H9 (cell line): ENCODE data around the gene CASK. TPM values are rescaled to one million over a fixed set of nuclear protein-coding genes. Genes with fewer than 3 reads are reported as not detected.
A peak's percentile ranks its signal among the peaks of the same experiment; 100 is the strongest.

ENCODE experiments used
- DNase-seq: peaks from one replicate; pipeline ENCODE4 v3.0.0-alpha.2; 2017
- H2AFZ ChIP-seq: one replicate; pipeline ENCODE4 v1.6.1; 2013; ENCODE audit warnings: mild to moderate bottlenecking, low read length, control low read depth, moderate library complexity
- H2AK5ac ChIP-seq: 2 replicates; pipeline ENCODE4 v1.6.1; 2013; ENCODE audit warnings: low read length, control low read depth, mixed read lengths; ENCODE audit not compliant: insufficient read length
- H2BK120ac ChIP-seq: one replicate; pipeline ENCODE4 v1.6.1; 2013; ENCODE audit warnings: low read depth, mild to moderate bottlenecking, low read length, control low read depth, inconsistent platforms; ENCODE audit not compliant: poor library complexity, severe bottlenecking
- H2BK12ac ChIP-seq: 2 replicates; pipeline ENCODE4 v1.6.1; 2013; ENCODE audit warnings: low read length, control low read depth, mixed read lengths, low read depth; ENCODE audit not compliant: insufficient read length
- H2BK15ac ChIP-seq: 2 replicates; pipeline ENCODE4 v1.6.1; 2013; ENCODE audit warnings: low read depth, low read length, control low read depth
- H2BK20ac ChIP-seq: one replicate; pipeline ENCODE4 v1.6.1; 2013; ENCODE audit warnings: low read depth, mild to moderate bottlenecking, low read length, control low read depth, inconsistent platforms; ENCODE audit not compliant: poor library complexity, severe bottlenecking
- H2BK5ac ChIP-seq: 2 replicates; pipeline ENCODE4 v1.6.1; 2013; ENCODE audit warnings: low read length, control low read depth, mixed read lengths; ENCODE audit not compliant: insufficient read length
- H3K14ac ChIP-seq: 2 replicates; pipeline ENCODE4 v1.6.1; 2013; ENCODE audit warnings: low read length, control low read depth; ENCODE audit not compliant: insufficient read depth
- H3K18ac ChIP-seq: 2 replicates; pipeline ENCODE4 v1.6.1; 2013; ENCODE audit warnings: low read depth, mild to moderate bottlenecking, mixed read lengths, low read length, control low read depth; ENCODE audit not compliant: insufficient read length
- H3K23ac ChIP-seq: 2 replicates; pipeline ENCODE4 v1.6.1; 2013; ENCODE audit warnings: low read length, control low read depth, mixed read lengths, low read depth; ENCODE audit not compliant: insufficient read length
- H3K23me2 ChIP-seq: 2 replicates; pipeline ENCODE4 v1.6.1; 2013; ENCODE audit warnings: low read depth, mild to moderate bottlenecking, mixed read lengths, low read length, control low read depth; ENCODE audit not compliant: insufficient read length, poor library complexity, severe bottlenecking
- H3K27ac ChIP-seq: 2 replicates; pipeline ENCODE4 v1.5.1; 2013; ENCODE audit warnings: low read length, control low read depth, mixed read lengths, low read depth; ENCODE audit not compliant: insufficient read length
- H3K27me3 ChIP-seq: 2 replicates; pipeline ENCODE4 v1.6.1; 2013; ENCODE audit warnings: low read length, control low read depth, inconsistent platforms; ENCODE audit not compliant: insufficient read depth
- H3K4ac ChIP-seq: 2 replicates; pipeline ENCODE4 v1.6.1; 2013; ENCODE audit warnings: low read depth, mild to moderate bottlenecking, control low read depth, inconsistent platforms, low read length, moderate library complexity
- H3K4me1 ChIP-seq: 2 replicates; pipeline ENCODE4 v1.6.1; 2013; ENCODE audit warnings: low read length, control low read depth, inconsistent platforms; ENCODE audit not compliant: insufficient read depth
- H3K4me2 ChIP-seq: 2 replicates; pipeline ENCODE4 v1.6.1; 2013; ENCODE audit warnings: low read length, control low read depth, mixed read lengths; ENCODE audit not compliant: insufficient read length, insufficient read depth
- H3K56ac ChIP-seq: 2 replicates; pipeline ENCODE4 v1.6.1; 2013; ENCODE audit warnings: low read depth, mild to moderate bottlenecking, mixed read lengths, low read length, control low read depth; ENCODE audit not compliant: insufficient read length
- H3K79me1 ChIP-seq: 2 replicates; pipeline ENCODE4 v1.6.1; 2013; ENCODE audit warnings: low read depth, mild to moderate bottlenecking, moderate library complexity, low read length, control low read depth, inconsistent platforms; ENCODE audit not compliant: insufficient read depth, poor library complexity, severe bottlenecking
- H3K79me2 ChIP-seq: 2 replicates; pipeline ENCODE4 v1.6.1; 2013; ENCODE audit warnings: low read length, control low read depth, inconsistent platforms; ENCODE audit not compliant: insufficient read depth
- H3K9ac ChIP-seq: 2 replicates; pipeline ENCODE4 v1.6.1; 2013; ENCODE audit warnings: low read length, control low read depth, mixed read lengths; ENCODE audit not compliant: insufficient read length; ENCODE audit errors: extremely low read depth
- H3K9me3 ChIP-seq: one replicate; pipeline ENCODE4 v1.6.1; 2013; ENCODE audit warnings: low read depth, low read length, inconsistent platforms; ENCODE audit not compliant: control insufficient read depth
- H3T11ph ChIP-seq: one replicate; pipeline ENCODE4 v1.6.1; 2013; ENCODE audit warnings: mild to moderate bottlenecking, low read length, control low read depth, inconsistent platforms
- H4K20me1 ChIP-seq: one replicate; pipeline ENCODE4 v1.6.1; 2013; ENCODE audit not compliant: control insufficient read depth, insufficient read length, insufficient read depth
- H4K5ac ChIP-seq: 2 replicates; pipeline ENCODE4 v1.6.1; 2013; ENCODE audit warnings: low read depth, mild to moderate bottlenecking, mixed read lengths, low read length, control low read depth; ENCODE audit not compliant: insufficient read length
- H4K8ac ChIP-seq: replicated peaks from 2 replicates; pipeline ENCODE4 v1.6.1; 2013; ENCODE audit warnings: low read length, control low read depth, mixed read lengths, low read depth; ENCODE audit not compliant: insufficient read length
- H4K91ac ChIP-seq: 2 replicates; pipeline ENCODE4 v1.6.1; 2013; ENCODE audit warnings: low read depth, mild to moderate bottlenecking, moderate library complexity, mixed read lengths, low read length, control low read depth; ENCODE audit not compliant: insufficient read length
- H3K27ac Mint-ChIP-seq, 3 experiments: 2 replicates in 2 of 3; 3 replicates in 1 of 3; pipeline ENCODE4 v1.8.0; 2020 to 2021; ENCODE audit warnings: mixed read lengths in 3 of 3, mild to moderate bottlenecking in 1 of 3, moderate library complexity in 1 of 3
- H3K27me3 Mint-ChIP-seq: 2 replicates; pipeline ENCODE4 v1.8.0; 2021; ENCODE audit warnings: low read depth, mild to moderate bottlenecking, moderate library complexity, mixed read lengths
- H3K36me3 Mint-ChIP-seq, 3 experiments: 2 replicates in 2 of 3; 3 replicates in 1 of 3; pipeline ENCODE4 v1.8.0; 2020 to 2021; ENCODE audit warnings: low read depth in 3 of 3, mixed read lengths in 3 of 3; ENCODE audit not compliant: insufficient read depth in 1 of 3
- H3K4me1 Mint-ChIP-seq, 2 experiments: 2 replicates each; pipeline ENCODE4 v1.8.0; 2020; ENCODE audit warnings: mixed read lengths in 2 of 2
- H3K4me3 Mint-ChIP-seq, 2 experiments: 2 replicates in 1 of 2; 3 replicates in 1 of 2; pipeline ENCODE4 v1.8.0; 2020 to 2021; ENCODE audit warnings: mild to moderate bottlenecking in 2 of 2, mixed read lengths in 2 of 2, moderate library complexity in 1 of 2
- H3K9me3 Mint-ChIP-seq, 2 experiments: 2 replicates in 1 of 2; 3 replicates in 1 of 2; pipeline ENCODE4 v1.8.0; 2020; ENCODE audit warnings: mild to moderate bottlenecking in 2 of 2, mixed read lengths in 2 of 2, moderate library complexity in 1 of 2
- CTCF ChIP-seq: fragments of 200-600 bp; sonication (generic); conservative IDR thresholded peaks from 3 replicates; pipeline ENCODE4 v1.8.0; 2021; ENCODE audit warnings: antibody characterized with exemption, mild to moderate bottlenecking
- WGBS: extraction: QIAGEN DNeasy Blood & Tissue Kit; methylation state at CpG from one replicate; pipeline ENCODE4 v1.1.7; 2013; ENCODE audit warnings: missing lambda C conversion rate, low lambda C conversion rate, mixed read lengths; ENCODE audit not compliant: insufficient read length; ENCODE audit errors: extremely low coverage; 5-methylcytosine and 5-hydroxymethylcytosine counted together
- total RNA-seq: library from RNA; stranded (reverse); gene quantifications from 2 replicates; pipeline ENCODE4 v1.2.1, GENCODE V29; 2021

CASK gene
- total RNA-seq, 1 experiment from 2014 or later = 44.1 TPM

GRCh38 chrX:41475191-41475590 lies 448.2 kb downstream of the CASK start:
- Histone ChIP-seq H2BK5ac (peak overlapping the region; percentile 81), H3K27me3 (no peaks in the 10 kb centered on the region), H2BK120ac (no peak overlapping the region), H4K91ac (peak overlapping the region; percentile 96), H3K4ac (no peak overlapping the region), H4K20me1 (no peaks in the 10 kb centered on the region), H2BK12ac (peak overlapping the region; percentile 24), H3K9me3 (no peaks in the 10 kb centered on the region), H3K4me2 (peak overlapping the region; percentile 42), H4K5ac (peak overlapping the region; percentile 63), H3K79me2 (no peaks in the 10 kb centered on the region), H3K56ac (peak overlapping the region; percentile 50), H2AK5ac (peak overlapping the region; percentile 1), H3K23ac (no peak overlapping the region), H3T11ph (peak overlapping the region; percentile 46), H3K23me2 (no peaks in the 10 kb centered on the region), H3K4me1 (peaks cover 11% of the 10 kb centered on the region; the same call in 1 of the 2 replicates), H2AFZ (no peak overlapping the region), H3K9ac (peak overlapping the region; percentile 74), H3K27ac (peak overlapping the region; percentile 99), H3K79me1 (no peaks in the 10 kb centered on the region), H4K8ac (no peak overlapping the region), H3K18ac (peak overlapping the region; percentile 64), H3K14ac (no peak overlapping the region), H2BK15ac (no peak overlapping the region), H2BK20ac (no peak overlapping the region)
- DNase-seq = peak; percentile 86
- no CpG with 5 or more reads among the region's 6 CpGs for WGBS
- H3K27ac Mint-ChIP-seq = peak overlapping the region; percentile 98 to 99 (median 99)
- H3K9me3 Mint-ChIP-seq = peaks cover 46 to 49% of the 10 kb centered on the region in 2 experiments
- peaks cover 4 to 6% (median 4%) of the 10 kb centered on the region in 3 experiments; a peak in 4 of 7 replicates for H3K36me3 Mint-ChIP-seq
- H3K4me3 Mint-ChIP-seq = peak overlapping the region; percentile 39 to 74; a peak in 4 of 5 replicates
- H3K4me1 Mint-ChIP-seq = peaks cover 10 to 18% of the 10 kb centered on the region in 2 experiments
- no peak for TF ChIP-seq CTCF
- H3K27me3 Mint-ChIP-seq = no peaks in the 10 kb centered on the region
